DND-41 (cell line): ENCODE data around the gene ABCC4.

Experiments
- EZH2 ChIP-seq: IDR thresholded peaks from 3 replicates; pipeline ENCODE4 v1.6.1; 2012; ENCODE audit warnings: borderline replicate concordance, low read depth, mild to moderate bottlenecking, moderate library complexity, low read length, inconsistent platforms; ENCODE audit not compliant: severe bottlenecking
- TF ChIP-seq, protein P1 (sequence below): IDR thresholded peaks from 2 replicates; pipeline ENCODE4 v1.5.1; 2012; ENCODE audit warnings: borderline replicate concordance, low read length, moderate library complexity, mild to moderate bottlenecking; ENCODE audit not compliant: poor library complexity, severe bottlenecking; ENCODE audit errors: extremely low read depth

DNA sequence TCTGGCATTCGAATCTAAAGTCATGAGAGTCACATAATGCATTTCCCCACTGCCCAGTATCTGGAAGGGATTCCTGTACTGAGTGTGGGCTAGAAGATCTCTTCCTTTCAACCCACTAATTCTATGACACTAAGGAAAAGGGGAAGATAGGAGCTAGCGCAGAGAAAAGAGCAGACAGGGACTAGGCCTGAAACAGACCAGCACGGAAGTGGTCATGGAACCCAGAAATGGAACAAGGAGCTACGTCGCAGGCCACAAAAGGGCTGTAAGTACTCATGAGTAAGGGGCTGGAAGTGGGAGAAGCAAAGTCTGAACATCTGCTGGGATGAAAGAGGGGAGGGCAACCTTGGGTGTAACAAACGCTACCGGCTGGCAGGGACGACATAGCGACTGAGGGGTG is 8.6 kb downstream of the ABCC4 start:
- TF ChIP-seq EZH2: no peak
- TF ChIP-seq, protein P1, sequence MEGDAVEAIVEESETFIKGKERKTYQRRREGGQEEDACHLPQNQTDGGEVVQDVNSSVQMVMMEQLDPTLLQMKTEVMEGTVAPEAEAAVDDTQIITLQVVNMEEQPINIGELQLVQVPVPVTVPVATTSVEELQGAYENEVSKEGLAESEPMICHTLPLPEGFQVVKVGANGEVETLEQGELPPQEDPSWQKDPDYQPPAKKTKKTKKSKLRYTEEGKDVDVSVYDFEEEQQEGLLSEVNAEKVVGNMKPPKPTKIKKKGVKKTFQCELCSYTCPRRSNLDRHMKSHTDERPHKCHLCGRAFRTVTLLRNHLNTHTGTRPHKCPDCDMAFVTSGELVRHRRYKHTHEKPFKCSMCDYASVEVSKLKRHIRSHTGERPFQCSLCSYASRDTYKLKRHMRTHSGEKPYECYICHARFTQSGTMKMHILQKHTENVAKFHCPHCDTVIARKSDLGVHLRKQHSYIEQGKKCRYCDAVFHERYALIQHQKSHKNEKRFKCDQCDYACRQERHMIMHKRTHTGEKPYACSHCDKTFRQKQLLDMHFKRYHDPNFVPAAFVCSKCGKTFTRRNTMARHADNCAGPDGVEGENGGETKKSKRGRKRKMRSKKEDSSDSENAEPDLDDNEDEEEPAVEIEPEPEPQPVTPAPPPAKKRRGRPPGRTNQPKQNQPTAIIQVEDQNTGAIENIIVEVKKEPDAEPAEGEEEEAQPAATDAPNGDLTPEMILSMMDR: no peak
